ENCODE measurements around the gene PLCXD1.

- TF ChIP-seq CTCF (IDR thresholded peaks at IDR 0.05; ENCODE audit: poor library complexity) (no peak), EZH2 (IDR thresholded peaks at IDR 0.05; ENCODE audit: borderline replicate concordance) (no peak), EZH2phosphoT487 (IDR thresholded peaks at IDR 0.05; ENCODE audit: low read depth, severe bottlenecking, unreplicated experiment) (no peak)
Measured at GRCh38 chrX:308821-309520, 27.8 kb downstream of the PLCXD1 start.

Data from hepatocyte (in vitro differentiated cells).